ENCODE data around the gene GMPR.

GMPR gene

DNA sequence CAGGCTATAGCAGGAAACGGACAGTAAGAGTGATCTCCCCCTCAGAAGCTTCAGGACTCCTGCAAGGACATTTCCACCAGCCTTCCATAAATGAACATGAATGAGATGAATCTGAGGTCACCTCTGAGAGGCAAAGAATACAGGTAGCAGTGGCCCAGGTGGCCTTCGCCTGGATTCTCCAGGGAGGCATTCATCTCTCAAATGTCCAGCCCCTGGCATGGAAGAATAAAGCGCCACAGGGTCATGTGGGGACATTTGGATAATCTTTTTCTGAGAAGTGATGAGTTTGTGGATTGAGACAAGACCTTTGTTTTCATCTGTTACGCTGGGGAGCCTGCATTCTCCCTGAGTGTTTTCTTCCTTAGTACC is 2.9 kb downstream of the GMPR start:
- ATAC-seq: no peak
- TF ChIP-seq ZNF8 (CRISPR knock-in tag; IDR thresholded peaks at IDR 0.05) (no peak), GLIS3 (CRISPR knock-in tag; IDR thresholded peaks at IDR 0.05) (no peak), ESRRG (CRISPR knock-in tag; IDR thresholded peaks at IDR 0.05) (no peak), CSDC2 (CRISPR knock-in tag; IDR thresholded peaks at IDR 0.05) (no peak), ZNF70 (CRISPR knock-in tag; IDR thresholded peaks at IDR 0.05) (no peak), PPARA (CRISPR knock-in tag; IDR thresholded peaks at IDR 0.05; ENCODE audit: borderline replicate concordance) (no peak), SNAI2 (CRISPR knock-in tag; IDR thresholded peaks at IDR 0.05) (no peak), ISL1 (CRISPR knock-in tag; IDR thresholded peaks at IDR 0.05) (no peak), ARNTL (CRISPR knock-in tag; IDR thresholded peaks at IDR 0.05; ENCODE audit: borderline replicate concordance, low read depth) (no peak), ZNF565 (CRISPR knock-in tag; conservative IDR thresholded peaks at IDR 0.05; ENCODE audit: low read depth) (no peak), TOX (CRISPR knock-in tag; IDR thresholded peaks at IDR 0.05; ENCODE audit: borderline replicate concordance) (no peak), TCF4 (CRISPR knock-in tag; IDR thresholded peaks at IDR 0.05; ENCODE audit: borderline replicate concordance) (no peak), BACH2 (CRISPR knock-in tag; IDR thresholded peaks at IDR 0.05; ENCODE audit: borderline replicate concordance) (no peak), ZFP30 (CRISPR knock-in tag; IDR thresholded peaks at IDR 0.05) (no peak)
- TF ChIP-seq, protein P1, sequence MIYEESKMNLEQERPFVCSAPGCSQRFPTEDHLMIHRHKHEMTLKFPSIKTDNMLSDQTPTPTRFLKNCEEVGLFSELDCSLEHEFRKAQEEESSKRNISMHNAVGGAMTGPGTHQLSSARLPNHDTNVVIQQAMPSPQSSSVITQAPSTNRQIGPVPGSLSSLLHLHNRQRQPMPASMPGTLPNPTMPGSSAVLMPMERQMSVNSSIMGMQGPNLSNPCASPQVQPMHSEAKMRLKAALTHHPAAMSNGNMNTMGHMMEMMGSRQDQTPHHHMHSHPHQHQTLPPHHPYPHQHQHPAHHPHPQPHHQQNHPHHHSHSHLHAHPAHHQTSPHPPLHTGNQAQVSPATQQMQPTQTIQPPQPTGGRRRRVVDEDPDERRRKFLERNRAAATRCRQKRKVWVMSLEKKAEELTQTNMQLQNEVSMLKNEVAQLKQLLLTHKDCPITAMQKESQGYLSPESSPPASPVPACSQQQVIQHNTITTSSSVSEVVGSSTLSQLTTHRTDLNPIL (CRISPR knock-in tag; IDR thresholded peaks at IDR 0.05; ENCODE audit: low read depth): no peak
- TF ChIP-seq, protein P2, sequence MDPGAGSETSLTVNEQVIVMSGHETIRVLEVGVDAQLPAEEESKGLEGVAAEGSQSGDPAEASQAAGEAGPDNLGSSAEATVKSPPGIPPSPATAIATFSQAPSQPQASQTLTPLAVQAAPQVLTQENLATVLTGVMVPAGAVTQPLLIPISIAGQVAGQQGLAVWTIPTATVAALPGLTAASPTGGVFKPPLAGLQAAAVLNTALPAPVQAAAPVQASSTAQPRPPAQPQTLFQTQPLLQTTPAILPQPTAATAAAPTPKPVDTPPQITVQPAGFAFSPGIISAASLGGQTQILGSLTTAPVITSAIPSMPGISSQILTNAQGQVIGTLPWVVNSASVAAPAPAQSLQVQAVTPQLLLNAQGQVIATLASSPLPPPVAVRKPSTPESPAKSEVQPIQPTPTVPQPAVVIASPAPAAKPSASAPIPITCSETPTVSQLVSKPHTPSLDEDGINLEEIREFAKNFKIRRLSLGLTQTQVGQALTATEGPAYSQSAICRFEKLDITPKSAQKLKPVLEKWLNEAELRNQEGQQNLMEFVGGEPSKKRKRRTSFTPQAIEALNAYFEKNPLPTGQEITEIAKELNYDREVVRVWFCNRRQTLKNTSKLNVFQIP (CRISPR knock-in tag; IDR thresholded peaks at IDR 0.05; ENCODE audit: borderline replicate concordance, low read depth): no peak
- TF ChIP-seq, protein P3, sequence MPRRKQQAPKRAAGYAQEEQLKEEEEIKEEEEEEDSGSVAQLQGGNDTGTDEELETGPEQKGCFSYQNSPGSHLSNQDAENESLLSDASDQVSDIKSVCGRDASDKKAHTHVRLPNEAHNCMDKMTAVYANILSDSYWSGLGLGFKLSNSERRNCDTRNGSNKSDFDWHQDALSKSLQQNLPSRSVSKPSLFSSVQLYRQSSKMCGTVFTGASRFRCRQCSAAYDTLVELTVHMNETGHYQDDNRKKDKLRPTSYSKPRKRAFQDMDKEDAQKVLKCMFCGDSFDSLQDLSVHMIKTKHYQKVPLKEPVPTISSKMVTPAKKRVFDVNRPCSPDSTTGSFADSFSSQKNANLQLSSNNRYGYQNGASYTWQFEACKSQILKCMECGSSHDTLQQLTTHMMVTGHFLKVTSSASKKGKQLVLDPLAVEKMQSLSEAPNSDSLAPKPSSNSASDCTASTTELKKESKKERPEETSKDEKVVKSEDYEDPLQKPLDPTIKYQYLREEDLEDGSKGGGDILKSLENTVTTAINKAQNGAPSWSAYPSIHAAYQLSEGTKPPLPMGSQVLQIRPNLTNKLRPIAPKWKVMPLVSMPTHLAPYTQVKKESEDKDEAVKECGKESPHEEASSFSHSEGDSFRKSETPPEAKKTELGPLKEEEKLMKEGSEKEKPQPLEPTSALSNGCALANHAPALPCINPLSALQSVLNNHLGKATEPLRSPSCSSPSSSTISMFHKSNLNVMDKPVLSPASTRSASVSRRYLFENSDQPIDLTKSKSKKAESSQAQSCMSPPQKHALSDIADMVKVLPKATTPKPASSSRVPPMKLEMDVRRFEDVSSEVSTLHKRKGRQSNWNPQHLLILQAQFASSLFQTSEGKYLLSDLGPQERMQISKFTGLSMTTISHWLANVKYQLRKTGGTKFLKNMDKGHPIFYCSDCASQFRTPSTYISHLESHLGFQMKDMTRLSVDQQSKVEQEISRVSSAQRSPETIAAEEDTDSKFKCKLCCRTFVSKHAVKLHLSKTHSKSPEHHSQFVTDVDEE (CRISPR knock-in tag; IDR thresholded peaks at IDR 0.05): no peak
- TF ChIP-seq, protein P4, sequence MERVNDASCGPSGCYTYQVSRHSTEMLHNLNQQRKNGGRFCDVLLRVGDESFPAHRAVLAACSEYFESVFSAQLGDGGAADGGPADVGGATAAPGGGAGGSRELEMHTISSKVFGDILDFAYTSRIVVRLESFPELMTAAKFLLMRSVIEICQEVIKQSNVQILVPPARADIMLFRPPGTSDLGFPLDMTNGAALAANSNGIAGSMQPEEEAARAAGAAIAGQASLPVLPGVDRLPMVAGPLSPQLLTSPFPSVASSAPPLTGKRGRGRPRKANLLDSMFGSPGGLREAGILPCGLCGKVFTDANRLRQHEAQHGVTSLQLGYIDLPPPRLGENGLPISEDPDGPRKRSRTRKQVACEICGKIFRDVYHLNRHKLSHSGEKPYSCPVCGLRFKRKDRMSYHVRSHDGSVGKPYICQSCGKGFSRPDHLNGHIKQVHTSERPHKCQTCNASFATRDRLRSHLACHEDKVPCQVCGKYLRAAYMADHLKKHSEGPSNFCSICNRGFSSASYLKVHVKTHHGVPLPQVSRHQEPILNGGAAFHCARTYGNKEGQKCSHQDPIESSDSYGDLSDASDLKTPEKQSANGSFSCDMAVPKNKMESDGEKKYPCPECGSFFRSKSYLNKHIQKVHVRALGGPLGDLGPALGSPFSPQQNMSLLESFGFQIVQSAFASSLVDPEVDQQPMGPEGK (CRISPR knock-in tag; IDR thresholded peaks at IDR 0.05; ENCODE audit: borderline replicate concordance): no peak

DNA sequence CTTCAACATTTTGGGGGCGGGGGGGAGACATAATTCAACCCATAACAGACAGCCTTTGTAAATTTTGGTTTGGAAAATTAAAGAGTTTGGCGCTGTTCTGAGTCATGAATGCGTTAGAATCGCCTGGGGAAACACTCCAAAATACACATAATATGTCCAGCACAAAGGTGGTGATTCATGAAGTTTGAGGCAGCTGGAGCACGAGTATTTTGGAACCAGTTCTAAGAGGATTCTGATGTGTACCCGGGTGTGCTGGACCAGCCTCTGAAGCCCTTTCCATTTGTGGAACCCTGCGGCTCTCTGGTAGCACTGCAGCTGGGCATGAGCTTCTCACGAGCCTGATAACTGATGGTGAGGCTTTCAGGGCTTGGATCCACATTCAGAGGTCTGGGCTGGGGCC is 4.7 kb downstream of the GMPR start:
- ATAC-seq: no peak
- TF ChIP-seq ESRRG (CRISPR knock-in tag; IDR thresholded peaks at IDR 0.05): no peak
- no peak for TF ChIP-seq RARB (CRISPR knock-in tag; IDR thresholded peaks at IDR 0.05)
- TF ChIP-seq, protein P1 (CRISPR knock-in tag; IDR thresholded peaks at IDR 0.05; ENCODE audit: low read depth): no peak
- TF ChIP-seq OSR1 (CRISPR knock-in tag; IDR thresholded peaks at IDR 0.05): no peak
- TF ChIP-seq, protein P3 (CRISPR knock-in tag; IDR thresholded peaks at IDR 0.05): no peak
- TF ChIP-seq, protein P4 (CRISPR knock-in tag; IDR thresholded peaks at IDR 0.05; ENCODE audit: borderline replicate concordance): no peak
- TF ChIP-seq SNAI2 (CRISPR knock-in tag; IDR thresholded peaks at IDR 0.05): no peak
- no peak for TF ChIP-seq GLIS3 (CRISPR knock-in tag; IDR thresholded peaks at IDR 0.05)
- no peak for TF ChIP-seq BACH2 (CRISPR knock-in tag; IDR thresholded peaks at IDR 0.05; ENCODE audit: borderline replicate concordance)
- TF ChIP-seq TOX (CRISPR knock-in tag; IDR thresholded peaks at IDR 0.05; ENCODE audit: borderline replicate concordance): no peak
- no peak for TF ChIP-seq ARNTL (CRISPR knock-in tag; IDR thresholded peaks at IDR 0.05; ENCODE audit: borderline replicate concordance, low read depth)
- TF ChIP-seq, protein P2 (CRISPR knock-in tag; IDR thresholded peaks at IDR 0.05; ENCODE audit: borderline replicate concordance, low read depth): no peak
- TF ChIP-seq PPARA (CRISPR knock-in tag; IDR thresholded peaks at IDR 0.05; ENCODE audit: borderline replicate concordance): no peak
- TF ChIP-seq ISL1 (CRISPR knock-in tag; IDR thresholded peaks at IDR 0.05): no peak
- no peak for TF ChIP-seq ZNF8 (CRISPR knock-in tag; IDR thresholded peaks at IDR 0.05)
- TF ChIP-seq, protein P5, sequence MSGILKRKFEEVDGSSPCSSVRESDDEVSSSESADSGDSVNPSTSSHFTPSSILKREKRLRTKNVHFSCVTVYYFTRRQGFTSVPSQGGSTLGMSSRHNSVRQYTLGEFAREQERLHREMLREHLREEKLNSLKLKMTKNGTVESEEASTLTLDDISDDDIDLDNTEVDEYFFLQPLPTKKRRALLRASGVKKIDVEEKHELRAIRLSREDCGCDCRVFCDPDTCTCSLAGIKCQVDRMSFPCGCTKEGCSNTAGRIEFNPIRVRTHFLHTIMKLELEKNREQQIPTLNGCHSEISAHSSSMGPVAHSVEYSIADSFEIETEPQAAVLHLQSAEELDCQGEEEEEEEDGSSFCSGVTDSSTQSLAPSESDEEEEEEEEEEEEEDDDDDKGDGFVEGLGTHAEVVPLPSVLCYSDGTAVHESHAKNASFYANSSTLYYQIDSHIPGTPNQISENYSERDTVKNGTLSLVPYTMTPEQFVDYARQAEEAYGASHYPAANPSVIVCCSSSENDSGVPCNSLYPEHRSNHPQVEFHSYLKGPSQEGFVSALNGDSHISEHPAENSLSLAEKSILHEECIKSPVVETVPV (CRISPR knock-in tag; IDR thresholded peaks at IDR 0.05): no peak
